Measurements from ENCODE around the gene MESD. TPM values are rescaled to one million over a fixed set of nuclear protein-coding genes. Genes with fewer than 3 reads are reported as not detected.

MESD gene
- total RNA-seq, 2 experiments from 2014 or later = 28.0 to 28.4 TPM

DNA sequence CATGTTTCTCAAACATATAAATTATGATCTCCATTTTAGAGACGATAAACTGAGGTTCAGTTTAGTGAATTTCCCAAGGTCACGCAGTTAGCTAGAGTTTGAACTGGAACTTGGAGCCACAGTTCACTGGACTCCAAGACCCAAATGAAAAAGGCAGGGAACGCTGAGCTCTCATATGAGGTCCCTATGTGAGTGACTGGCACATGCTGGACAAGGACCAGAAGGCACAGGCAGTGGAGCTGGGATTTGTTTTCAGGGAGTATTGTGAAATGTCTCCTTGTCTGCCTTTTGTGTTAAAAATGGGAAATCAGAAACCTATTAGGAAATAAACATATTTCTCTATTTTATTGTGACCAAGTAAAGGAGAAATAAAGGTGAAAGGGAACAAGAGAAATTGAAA, 63.5 kb downstream of the MESD start:
- Mint-ChIP-seq H3K9me3 (no peaks in the 10 kb centered on the region), H3K27me3 (peaks cover 6% of the 10 kb centered on the region), H3K36me3 (no peaks in the 10 kb centered on the region), H3K4me1 (peaks cover 1% of the 10 kb centered on the region), H3K27ac (no peak overlapping the region), H3K4me3 (no peak overlapping the region)
- POLR2A ChIA-PET = no interaction called here
- DNase-seq (no peak), ATAC-seq (ENCODE audit: low read depth) (no peak)

DNA sequence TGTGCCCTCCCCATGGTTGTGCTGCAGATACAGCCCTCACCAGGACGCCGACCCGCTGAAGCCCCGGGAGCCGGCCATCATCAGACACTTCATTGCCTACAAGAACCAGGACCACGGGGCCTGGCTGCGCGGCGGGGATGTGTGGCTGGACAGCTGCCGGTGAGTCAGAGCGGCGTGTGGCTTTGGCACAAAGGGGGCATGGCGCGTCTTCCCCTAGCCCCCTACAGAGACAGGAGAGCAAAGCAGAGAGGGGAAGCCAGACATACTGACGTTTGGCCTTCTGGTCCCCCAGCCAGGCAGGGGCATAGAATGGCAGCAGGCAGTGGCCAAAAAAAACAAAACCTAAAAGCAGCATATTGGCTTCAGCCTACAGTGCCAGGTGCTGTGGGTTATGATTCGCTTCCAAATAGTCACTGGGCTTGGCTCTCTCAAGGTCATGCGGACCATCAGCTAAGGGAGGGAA, 64.0 kb downstream of the MESD start:
- Mint-ChIP-seq H3K36me3 (no peaks in the 10 kb centered on the region), H3K27ac (no peak overlapping the region), H3K4me3 (no peak overlapping the region), H3K9me3 (no peaks in the 10 kb centered on the region), H3K27me3 (peaks cover 6% of the 10 kb centered on the region), H3K4me1 (peaks cover 5% of the 10 kb centered on the region)
- DNase-seq (no peak), ATAC-seq (ENCODE audit: low read depth) (no peak)
- POLR2A ChIA-PET = no interaction called here

DNA sequence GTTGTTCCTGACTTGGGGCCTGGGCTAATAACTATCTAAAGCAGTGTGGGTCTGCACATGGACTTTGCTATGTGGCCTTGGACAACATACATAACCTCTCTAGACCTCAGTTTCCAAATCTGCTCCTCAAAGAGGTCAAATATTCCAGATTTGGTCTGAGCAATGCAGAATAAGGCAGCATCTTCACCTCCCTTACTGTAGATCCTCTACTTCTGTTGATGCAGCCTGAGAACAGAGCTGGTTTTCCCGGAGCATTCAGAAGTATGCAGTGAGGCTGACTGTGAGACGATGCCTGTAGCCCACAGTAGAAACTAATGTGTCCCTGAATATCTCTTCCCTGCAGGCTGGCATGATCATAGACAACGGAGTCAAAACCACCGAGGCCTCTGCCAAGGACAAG, 65.3 kb downstream of the MESD start:
- ATAC-seq (ENCODE audit: low read depth) = no peak
- POLR2A ChIA-PET = no interaction called here
- H3K4me3 Mint-ChIP-seq = no peak overlapping the region

DNA sequence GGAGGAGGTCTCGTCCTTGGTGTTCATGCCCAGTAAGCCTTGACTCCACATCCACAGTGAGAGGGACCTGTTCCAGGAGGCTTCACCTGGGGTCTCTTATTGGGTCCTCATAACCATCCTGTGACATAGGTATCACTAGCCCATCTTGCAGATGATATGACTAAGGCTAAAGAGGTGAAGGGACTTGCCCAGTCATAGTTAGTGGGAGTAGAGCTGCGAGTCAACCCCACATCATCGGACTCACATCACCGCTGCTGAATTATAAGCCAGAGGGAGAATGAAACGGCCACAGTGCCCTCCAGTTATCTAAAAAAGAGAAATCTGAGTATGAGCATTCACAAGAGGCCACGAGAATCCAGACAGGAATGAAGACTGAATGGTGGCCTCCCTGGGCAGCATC, 66.0 kb downstream of the MESD start:
- Mint-ChIP-seq H3K4me3 (no peak overlapping the region), H3K27ac (no peak overlapping the region), H3K27me3 (peaks cover 6% of the 10 kb centered on the region), H3K9me3 (no peaks in the 10 kb centered on the region), H3K36me3 (no peaks in the 10 kb centered on the region), H3K4me1 (peaks cover 13% of the 10 kb centered on the region)
- ATAC-seq (ENCODE audit: low read depth) = no peak
- no peak for DNase-seq
- POLR2A ChIA-PET = no interaction called here

More for the DNA sequence above, 65.3 kb downstream of the MESD start:
- Mint-ChIP-seq H3K27me3 (peaks cover 6% of the 10 kb centered on the region), H3K9me3 (no peaks in the 10 kb centered on the region), H3K36me3 (no peaks in the 10 kb centered on the region), H3K4me1 (peaks cover 13% of the 10 kb centered on the region), H3K27ac (no peak overlapping the region)
- DNase-seq = no peak

DNA sequence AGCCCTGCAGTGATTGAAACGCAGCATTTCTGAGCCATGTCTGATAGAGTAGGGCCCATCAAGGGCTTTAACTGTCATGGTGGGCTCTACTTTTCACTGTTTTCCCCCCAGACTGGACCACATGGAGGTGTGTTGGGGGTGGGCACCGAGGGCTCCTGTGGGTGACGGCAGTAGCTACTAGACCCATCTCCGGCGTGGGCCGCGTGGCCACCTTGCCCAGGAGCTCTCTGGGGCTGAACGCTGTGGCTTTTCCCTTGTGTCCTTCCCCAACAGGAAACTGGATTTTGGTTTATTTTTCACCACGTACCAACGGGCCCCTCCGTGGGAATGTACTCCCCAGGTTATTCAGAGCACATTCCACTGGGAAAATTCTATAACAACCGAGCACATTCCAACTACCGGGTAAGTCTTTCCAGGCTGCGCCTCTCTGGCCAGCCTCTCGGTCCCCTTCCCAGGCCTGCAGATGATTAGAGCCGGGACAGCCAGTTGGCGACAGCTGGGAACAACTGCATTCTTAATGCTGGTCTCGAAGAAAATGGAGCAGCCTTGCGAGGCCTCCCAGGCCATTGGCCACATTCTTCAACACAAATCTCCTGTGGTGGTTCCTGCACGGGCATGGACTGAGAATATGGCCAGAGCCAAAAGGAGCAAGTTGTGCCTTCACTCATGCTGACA, 67.7 kb downstream of the MESD start:
- DNase-seq = no peak
- Mint-ChIP-seq H3K4me3 (no peak overlapping the region), H3K27ac (no peak overlapping the region), H3K36me3 (no peaks in the 10 kb centered on the region), H3K27me3 (peaks cover 11% of the 10 kb centered on the region), H3K9me3 (no peaks in the 10 kb centered on the region), H3K4me1 (peaks cover 15% of the 10 kb centered on the region)
- POLR2A ChIA-PET = no interaction called here
- no peak for ATAC-seq (ENCODE audit: low read depth)

DNA sequence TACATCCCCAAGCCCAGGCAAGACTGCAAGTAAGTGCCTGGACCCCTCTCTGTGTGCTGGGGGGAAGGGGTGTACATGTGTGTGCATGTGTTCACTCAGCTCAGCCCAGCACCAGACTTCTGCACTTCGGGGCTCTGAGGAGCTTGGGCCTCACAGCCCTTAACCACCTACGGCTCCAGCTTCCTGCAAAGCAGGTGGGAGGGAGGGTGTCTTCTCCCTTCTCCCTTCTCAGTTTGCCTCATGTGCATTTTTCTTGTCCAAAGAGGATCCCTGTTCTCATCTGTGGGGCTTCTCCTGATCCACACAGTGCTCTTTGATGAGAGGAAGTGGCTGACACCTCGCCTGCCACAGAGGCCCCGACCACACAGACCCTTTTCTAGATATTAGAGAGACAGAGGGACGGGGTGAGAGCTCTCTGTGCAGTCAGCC, 69.3 kb downstream of the MESD start:
- Mint-ChIP-seq H3K27me3 (peaks cover 13% of the 10 kb centered on the region), H3K9me3 (no peaks in the 10 kb centered on the region), H3K4me3 (peak overlapping the region; percentile 5), H3K4me1 (peaks cover 15% of the 10 kb centered on the region), H3K36me3 (no peaks in the 10 kb centered on the region), H3K27ac (no peak overlapping the region)
- peak; percentile 94 for ATAC-seq (ENCODE audit: low read depth)
- DNase-seq = peak; percentile 53
- POLR2A ChIA-PET = no interaction called here

DNA sequence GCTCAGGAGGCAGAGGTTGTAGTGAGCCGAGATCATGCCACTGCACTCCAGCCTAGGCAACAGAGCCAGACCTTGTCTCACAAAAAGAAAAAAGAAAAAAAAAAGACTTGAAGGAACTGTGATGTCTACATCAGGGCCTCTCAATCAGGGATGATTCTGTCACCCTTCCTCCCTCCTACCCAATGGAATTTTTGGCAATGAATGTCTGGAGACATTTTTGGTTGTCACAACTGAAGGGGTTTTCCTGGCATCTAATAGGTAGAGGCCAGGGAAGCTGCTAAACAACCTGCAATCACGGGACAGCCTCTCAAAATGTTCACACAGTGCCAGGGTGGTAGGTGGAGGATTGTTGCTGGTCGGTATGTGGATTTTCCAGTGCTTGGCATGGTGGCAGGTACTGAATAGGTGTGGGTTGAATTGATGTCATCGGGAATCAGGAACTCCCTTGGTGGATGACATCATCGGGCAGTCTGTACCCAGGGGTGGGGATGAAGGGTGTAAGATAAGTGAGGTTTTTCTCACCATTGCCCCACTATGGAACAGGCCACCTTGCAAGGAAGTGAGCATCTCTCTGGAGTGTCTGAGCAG, 71.3 kb downstream of the MESD start:
- Mint-ChIP-seq H3K36me3 (no peaks in the 10 kb centered on the region), H3K9me3 (no peaks in the 10 kb centered on the region), H3K27me3 (peaks cover 13% of the 10 kb centered on the region), H3K4me3 (no peak overlapping the region), H3K4me1 (peaks cover 16% of the 10 kb centered on the region), H3K27ac (no peak overlapping the region)
- POLR2A ChIA-PET = no interaction called here
- no peak for DNase-seq
- ATAC-seq (ENCODE audit: low read depth) = no peak

DNA sequence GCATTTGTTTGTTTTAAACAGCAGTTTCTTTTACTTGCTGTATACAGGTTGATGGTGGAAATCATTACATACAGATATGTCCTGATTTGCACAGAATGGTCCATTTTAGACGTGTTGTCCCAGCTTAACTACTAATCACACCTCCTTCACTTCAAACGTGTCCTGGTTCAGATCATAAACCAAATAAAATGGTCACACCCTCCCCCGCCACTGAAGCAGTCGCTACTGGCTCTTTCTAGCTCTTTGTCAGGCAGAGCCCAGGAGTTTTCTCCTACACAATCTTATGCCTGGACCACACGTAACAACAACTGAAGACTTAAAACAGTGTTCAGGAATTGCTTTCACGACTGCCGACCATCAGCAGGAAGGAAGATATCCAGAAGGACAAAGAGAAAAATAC, 73.6 kb downstream of the MESD start:
- POLR2A ChIA-PET = no interaction called here
- Mint-ChIP-seq H3K27ac (no peak overlapping the region), H3K9me3 (no peaks in the 10 kb centered on the region), H3K27me3 (peaks cover 6% of the 10 kb centered on the region), H3K4me1 (peaks cover 18% of the 10 kb centered on the region), H3K4me3 (no peak overlapping the region), H3K36me3 (no peaks in the 10 kb centered on the region)
- no peak for DNase-seq
- ATAC-seq (ENCODE audit: low read depth) = no peak

DNA sequence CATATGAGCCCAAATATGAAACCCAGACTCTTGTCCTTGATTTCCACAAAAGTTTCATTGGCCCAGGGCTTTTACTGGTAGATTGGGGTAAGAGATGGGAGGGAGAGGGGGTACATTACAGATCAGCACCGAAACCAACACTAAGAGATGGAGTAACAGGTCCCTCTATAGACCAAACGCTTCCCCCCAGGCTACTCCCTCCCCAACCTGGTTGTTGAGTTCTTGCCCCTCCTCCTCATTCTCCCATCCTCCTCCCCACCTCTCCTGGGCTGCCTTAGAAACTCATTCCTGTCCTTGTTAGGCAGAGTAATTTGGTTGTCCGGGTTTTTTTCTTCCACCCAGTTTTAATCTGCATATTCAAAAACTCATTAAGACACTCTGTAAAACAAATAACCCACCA, 74.1 kb downstream of the MESD start:
- DNase-seq (no peak), ATAC-seq (ENCODE audit: low read depth) (no peak)
- peaks cover 6% of the 10 kb centered on the region for H3K27me3 Mint-ChIP-seq
- H3K9me3 Mint-ChIP-seq = no peaks in the 10 kb centered on the region
- H3K4me3 Mint-ChIP-seq = no peak overlapping the region
- H3K4me1 Mint-ChIP-seq = peaks cover 13% of the 10 kb centered on the region
- POLR2A ChIA-PET = no interaction called here
- no peak overlapping the region for H3K27ac Mint-ChIP-seq
- H3K36me3 Mint-ChIP-seq = no peaks in the 10 kb centered on the region

DNA sequence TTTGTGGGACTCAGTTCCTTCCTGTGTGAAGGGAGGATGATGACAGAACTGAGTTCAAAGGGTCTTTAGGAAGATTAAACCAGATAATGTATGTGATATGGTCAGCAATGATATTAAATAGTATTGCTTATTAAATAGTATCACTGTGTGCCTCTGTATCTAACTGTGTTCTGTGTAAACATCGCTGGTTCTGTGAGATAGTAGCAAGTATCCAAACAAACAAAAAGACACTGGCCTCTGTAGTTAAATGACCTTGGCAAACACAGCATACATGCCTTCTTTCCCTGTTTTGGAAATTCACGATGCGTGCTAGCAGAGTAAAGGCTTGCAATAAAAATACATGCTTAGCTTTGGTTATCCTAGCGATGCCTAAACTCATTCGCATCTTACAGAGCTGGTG, 76.1 kb downstream of the MESD start:
- H3K27me3 Mint-ChIP-seq = peaks cover 6% of the 10 kb centered on the region
- H3K4me1 Mint-ChIP-seq = peaks cover 5% of the 10 kb centered on the region
- H3K36me3 Mint-ChIP-seq = no peaks in the 10 kb centered on the region
- DNase-seq (no peak), ATAC-seq (ENCODE audit: low read depth) (no peak)
- H3K9me3 Mint-ChIP-seq = no peaks in the 10 kb centered on the region
- no peak overlapping the region for H3K27ac Mint-ChIP-seq
- no peak overlapping the region for H3K4me3 Mint-ChIP-seq
- POLR2A ChIA-PET = no interaction called here

DNA sequence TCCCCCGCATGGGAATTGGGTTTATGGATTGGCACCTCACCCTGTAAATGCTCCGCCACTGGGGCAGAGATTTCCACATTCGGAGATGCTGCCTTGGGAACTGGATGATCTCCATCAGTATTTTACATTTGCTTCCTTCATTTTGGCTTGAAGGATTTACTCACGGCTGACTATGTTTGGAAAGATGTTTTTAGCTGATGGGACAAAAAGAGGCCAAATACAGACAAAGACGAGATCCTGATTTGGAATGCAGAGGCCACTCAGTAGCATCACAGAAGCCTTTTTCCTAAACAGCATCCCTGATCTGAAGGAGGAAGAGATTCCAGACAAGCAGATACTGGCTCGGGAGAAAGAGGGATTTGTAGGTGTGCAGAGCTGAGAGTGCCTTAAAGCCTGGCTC, 76.9 kb downstream of the MESD start:
- no peak for DNase-seq
- Mint-ChIP-seq H3K36me3 (no peaks in the 10 kb centered on the region), H3K27me3 (peaks cover 3% of the 10 kb centered on the region), H3K4me3 (no peak overlapping the region), H3K4me1 (peaks cover 4% of the 10 kb centered on the region), H3K9me3 (no peaks in the 10 kb centered on the region), H3K27ac (no peak overlapping the region)
- ATAC-seq (ENCODE audit: low read depth) = no peak
- POLR2A ChIA-PET = no interaction called here

DNA sequence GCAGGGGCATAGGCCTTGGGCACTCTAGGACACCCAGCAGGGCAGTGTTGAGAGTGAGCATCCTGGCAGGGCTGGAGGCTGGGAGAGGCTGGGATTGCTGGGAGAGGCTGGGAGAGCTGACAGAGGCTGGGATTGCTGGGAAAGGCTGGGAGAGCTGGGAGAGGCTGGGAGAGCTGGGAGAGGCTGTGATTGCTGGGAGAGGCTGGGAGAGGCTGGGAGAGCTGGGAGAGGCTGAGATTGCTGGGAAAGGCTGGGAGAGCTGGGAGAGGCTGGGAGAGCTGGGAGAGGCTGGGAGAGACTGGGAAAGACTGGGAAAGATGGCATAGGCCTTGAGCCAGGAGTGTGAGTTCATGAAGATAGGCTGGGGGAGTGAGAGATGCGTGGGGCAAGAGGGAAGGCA, 77.8 kb downstream of the MESD start:
- H3K4me1 Mint-ChIP-seq = peaks cover 4% of the 10 kb centered on the region
- H3K4me3 Mint-ChIP-seq = no peak overlapping the region
- DNase-seq (no peak), ATAC-seq (ENCODE audit: low read depth) (no peak)
- H3K27ac Mint-ChIP-seq = no peak overlapping the region
- no peaks in the 10 kb centered on the region for H3K36me3 Mint-ChIP-seq
- POLR2A ChIA-PET = no interaction called here
- H3K9me3 Mint-ChIP-seq = no peaks in the 10 kb centered on the region
- H3K27me3 Mint-ChIP-seq = peaks cover 1% of the 10 kb centered on the region

DNA sequence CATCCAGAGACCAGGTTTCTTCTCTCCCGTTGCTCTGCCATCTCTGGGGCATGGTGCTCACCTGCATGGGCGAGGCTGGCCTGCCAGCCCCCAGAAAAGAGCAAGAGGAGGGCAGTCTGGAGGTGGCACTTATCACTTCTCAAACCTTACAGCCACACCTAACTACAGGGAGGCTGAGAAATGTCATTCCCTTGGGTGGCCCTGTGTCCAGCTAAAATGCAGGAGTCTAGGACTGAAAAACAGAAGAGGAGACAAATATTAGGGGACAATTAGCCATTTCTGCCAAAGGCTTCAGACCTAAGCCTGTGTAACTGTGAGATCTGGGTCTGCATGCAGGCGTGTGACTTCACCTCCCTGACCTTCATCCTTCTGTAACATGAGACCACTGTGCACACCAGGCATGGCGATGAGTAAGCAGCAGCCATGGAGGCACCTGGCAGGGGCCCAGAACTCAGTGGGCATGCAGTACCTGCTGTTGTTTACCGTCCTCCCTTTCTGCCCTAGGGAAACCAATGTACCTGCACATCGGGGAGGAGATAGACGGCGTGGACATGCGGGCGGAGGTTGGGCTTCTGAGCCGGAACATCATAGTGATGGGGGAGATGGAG, 83.4 kb downstream of the MESD start:
- no peaks in the 10 kb centered on the region for H3K4me1 Mint-ChIP-seq
- H3K27me3 Mint-ChIP-seq = no peaks in the 10 kb centered on the region
- DNase-seq = no peak
- H3K27ac Mint-ChIP-seq = no peak overlapping the region
- no peak for ATAC-seq (ENCODE audit: low read depth)
- no peak overlapping the region for H3K4me3 Mint-ChIP-seq
- H3K36me3 Mint-ChIP-seq = no peaks in the 10 kb centered on the region
- H3K9me3 Mint-ChIP-seq = no peaks in the 10 kb centered on the region
- POLR2A ChIA-PET = no interaction called here

DNA sequence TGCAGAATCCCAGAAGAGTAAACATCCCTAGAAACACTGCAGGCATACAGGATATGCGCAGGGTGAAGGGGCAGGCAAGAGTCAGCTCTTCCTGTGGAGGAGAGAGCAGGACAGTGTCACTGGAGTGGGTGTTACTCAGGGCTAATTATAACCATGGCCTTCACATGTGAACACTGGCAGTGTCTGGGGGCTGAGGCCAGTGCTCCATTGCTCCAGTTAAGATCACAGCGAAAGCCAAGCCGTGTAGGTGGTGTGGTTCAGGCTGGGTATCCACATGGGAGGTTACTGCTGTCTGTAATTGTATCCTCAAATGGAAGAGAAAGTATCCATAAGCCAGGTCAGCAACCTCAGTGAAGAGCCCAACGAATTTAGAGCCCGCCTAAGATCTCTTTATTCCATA, 84.6 kb downstream of the MESD start:
- Mint-ChIP-seq H3K4me1 (no peaks in the 10 kb centered on the region), H3K4me3 (no peak overlapping the region), H3K9me3 (no peaks in the 10 kb centered on the region), H3K36me3 (no peaks in the 10 kb centered on the region), H3K27ac (no peak overlapping the region), H3K27me3 (no peaks in the 10 kb centered on the region)
- DNase-seq = no peak
- no peak for ATAC-seq (ENCODE audit: low read depth)
- POLR2A ChIA-PET = no interaction called here

Data from activated naive CD8-positive, alpha-beta T cell treated with anti-CD3 and anti-CD28 coated beads, Interleukin-2, amount 10 ng/mL, durations not matched to agents 7 days and 5 days (primary cell).